ENCODE measurements around the gene STAU1.
"Not testable (repeated sequence)": the region's sequence is repeated elsewhere in the genome, so short reads cannot be mapped to it uniquely, and the experiment has no call there.

STAU1 gene

DNA sequence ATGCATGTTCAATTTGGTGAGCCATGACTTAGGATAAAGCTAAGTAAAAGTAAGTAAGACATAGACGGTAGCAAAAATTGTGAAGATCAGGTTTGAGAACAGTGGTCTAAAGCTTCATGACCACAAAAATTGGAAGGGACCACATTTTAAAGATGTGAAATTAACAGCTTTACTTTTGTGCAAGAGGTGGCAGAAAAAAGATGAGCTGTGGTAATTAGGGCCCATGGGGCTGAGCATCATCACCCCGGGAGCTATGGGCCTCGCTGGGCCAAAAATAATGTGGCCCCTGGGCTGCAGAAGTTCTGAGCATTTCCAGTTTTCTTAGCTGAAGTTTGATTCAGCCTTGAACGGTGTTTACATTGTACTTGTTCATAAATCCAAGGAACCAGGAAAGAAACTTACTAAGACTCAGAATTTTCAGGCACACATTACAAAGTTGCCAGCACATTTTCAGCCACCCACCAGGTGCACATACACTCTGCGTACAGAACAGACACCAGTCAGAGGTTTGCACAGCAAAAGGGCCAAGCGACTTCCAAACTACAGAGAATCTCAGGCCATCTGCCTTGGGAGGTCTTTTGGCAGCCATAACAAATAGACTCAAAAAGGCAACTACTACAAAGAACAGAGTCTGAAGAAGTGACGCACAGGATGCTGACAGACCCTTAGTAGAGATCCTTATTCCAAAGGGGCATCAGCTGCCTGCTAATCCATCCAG is 84.3 kb downstream of the STAU1 start:
- DNase-seq, result no peak
- H3K27ac ChIP-seq (ENCODE audit: insufficient read depth in 1 of 2, low read depth in 1 of 2, low read length in 2 of 2, poor library complexity in 1 of 2, severe bottlenecking in 2 of 2), result no peak overlapping the region
- no peaks in the 10 kb centered on the region for H3K9me3 ChIP-seq (ENCODE audit: control extremely low read depth in 1 of 5, control insufficient read depth in 4 of 5, insufficient read depth in 2 of 5, low read depth in 1 of 5, low read length in 4 of 5)
- no peaks in the 10 kb centered on the region for H3K27me3 ChIP-seq (replicated peaks in 2 of 5; ENCODE audit: control insufficient read depth in 4 of 5, insufficient read depth in 5 of 5, low read length in 4 of 5)
- H3K4me3 ChIP-seq (ENCODE audit: control insufficient read depth in 1 of 7, extremely low read depth in 1 of 7, insufficient read depth in 4 of 7, low read depth in 2 of 7, low read length in 6 of 7), result no peak overlapping the region
- 100% methylated on average over 7 of the region's 7 CpGs for WGBS (ENCODE audit: insufficient coverage)
- CTCF ChIA-PET, result no interaction called here
- peaks cover 5 to 55% (median 33%) of the 10 kb centered on the region in 4 experiments for H3K36me3 ChIP-seq (ENCODE audit: control insufficient read depth in 4 of 4, insufficient read depth in 4 of 4, low read length in 3 of 4)
- POLR2A ChIA-PET, result no interaction called here
- H3K4me1 ChIP-seq (ENCODE audit: control extremely low read depth in 1 of 4, control insufficient read depth in 4 of 4, insufficient read depth in 4 of 4, low read length in 3 of 4), result peaks cover 0 to 6% (median 0%) of the 10 kb centered on the region in 4 experiments

GRCh38 chr20:49103019-49103418 is 85.1 kb downstream of the STAU1 start:
- Histone ChIP-seq H3K36me3 (ENCODE audit: control insufficient read depth in 4 of 4, insufficient read depth in 4 of 4, low read length in 3 of 4) (peaks cover 10 to 63% (median 36%) of the 10 kb centered on the region in 4 experiments), H3K4me3 (ENCODE audit: control insufficient read depth in 1 of 7, extremely low read depth in 1 of 7, insufficient read depth in 4 of 7, low read depth in 2 of 7, low read length in 6 of 7) (no peak overlapping the region), H3K9me3 (ENCODE audit: control extremely low read depth in 1 of 5, control insufficient read depth in 4 of 5, insufficient read depth in 2 of 5, low read depth in 1 of 5, low read length in 4 of 5) (no peaks in the 10 kb centered on the region), H3K27ac (ENCODE audit: insufficient read depth in 1 of 2, low read depth in 1 of 2, low read length in 2 of 2, poor library complexity in 1 of 2, severe bottlenecking in 2 of 2) (no peak overlapping the region), H3K4me1 (ENCODE audit: control extremely low read depth in 1 of 4, control insufficient read depth in 4 of 4, insufficient read depth in 4 of 4, low read length in 3 of 4) (peaks cover 0 to 6% (median 0%) of the 10 kb centered on the region in 4 experiments), H3K27me3 (replicated peaks in 2 of 5; ENCODE audit: control insufficient read depth in 4 of 5, insufficient read depth in 5 of 5, low read length in 4 of 5) (no peaks in the 10 kb centered on the region)
- CTCF ChIA-PET, result no interaction called here
- POLR2A ChIA-PET, result no interaction called here
- 96% methylated on average over 4 of the region's 4 CpGs for WGBS (ENCODE audit: insufficient coverage)
- no peak for DNase-seq

GRCh38 chr20:49100972-49101371 is 87.2 kb downstream of the STAU1 start:
- CTCF ChIA-PET, result no interaction called here
- POLR2A ChIA-PET, result no interaction called here
- peak; percentile 17 to 64 (median 57) for DNase-seq
- H3K9me3 ChIP-seq (ENCODE audit: control extremely low read depth in 1 of 5, control insufficient read depth in 4 of 5, insufficient read depth in 2 of 5, low read depth in 1 of 5, low read length in 4 of 5), result no peaks in the 10 kb centered on the region
- H3K4me3 ChIP-seq (ENCODE audit: control insufficient read depth in 1 of 7, extremely low read depth in 1 of 7, insufficient read depth in 4 of 7, low read depth in 2 of 7, low read length in 6 of 7), result peak overlapping the region in 4 of 7 experiments; percentile 2 to 68 (median 34)
- H3K4me1 ChIP-seq (ENCODE audit: control extremely low read depth in 1 of 4, control insufficient read depth in 4 of 4, insufficient read depth in 4 of 4, low read length in 3 of 4), result peaks cover 0 to 6% (median 0%) of the 10 kb centered on the region in 4 experiments
- H3K36me3 ChIP-seq (ENCODE audit: control insufficient read depth in 4 of 4, insufficient read depth in 4 of 4, low read length in 3 of 4), result peaks cover 17 to 77% (median 46%) of the 10 kb centered on the region in 4 experiments
- H3K27me3 ChIP-seq (replicated peaks in 2 of 5; ENCODE audit: control insufficient read depth in 4 of 5, insufficient read depth in 5 of 5, low read length in 4 of 5), result no peaks in the 10 kb centered on the region
- peak overlapping the region; percentile 19 to 56 for H3K27ac ChIP-seq (ENCODE audit: insufficient read depth in 1 of 2, low read depth in 1 of 2, low read length in 2 of 2, poor library complexity in 1 of 2, severe bottlenecking in 2 of 2)
- WGBS (ENCODE audit: insufficient coverage), result 100% methylated on average over 1 of the region's 4 CpGs

- POLR2A ChIA-PET; H3K4me3 ChIP-seq (ENCODE audit: control insufficient read depth in 1 of 7, extremely low read depth in 1 of 7, insufficient read depth in 4 of 7, low read depth in 2 of 7, low read length in 6 of 7); H3K4me1 ChIP-seq (ENCODE audit: control extremely low read depth in 1 of 4, control insufficient read depth in 4 of 4, insufficient read depth in 4 of 4, low read length in 3 of 4); CTCF ChIA-PET; H3K9me3 ChIP-seq (ENCODE audit: control extremely low read depth in 1 of 5, control insufficient read depth in 4 of 5, insufficient read depth in 2 of 5, low read depth in 1 of 5, low read length in 4 of 5); DNase-seq; H3K27me3 ChIP-seq (replicated peaks in 2 of 5; ENCODE audit: control insufficient read depth in 4 of 5, insufficient read depth in 5 of 5, low read length in 4 of 5): not testable (repeated sequence)
- H3K27ac ChIP-seq (ENCODE audit: insufficient read depth in 1 of 2, low read depth in 1 of 2, low read length in 2 of 2, poor library complexity in 1 of 2, severe bottlenecking in 2 of 2), result peak overlapping the region in 1 of 2 experiments; percentile 56
- peaks cover 22 to 81% (median 51%) of the 10 kb centered on the region in 4 experiments for H3K36me3 ChIP-seq (ENCODE audit: control insufficient read depth in 4 of 4, insufficient read depth in 4 of 4, low read length in 3 of 4)
- 100% methylated on average over 2 of the region's 5 CpGs for WGBS (ENCODE audit: insufficient coverage)
Measured at GRCh38 chr20:49100292-49100691, 87.8 kb downstream of the STAU1 start.

DNA sequence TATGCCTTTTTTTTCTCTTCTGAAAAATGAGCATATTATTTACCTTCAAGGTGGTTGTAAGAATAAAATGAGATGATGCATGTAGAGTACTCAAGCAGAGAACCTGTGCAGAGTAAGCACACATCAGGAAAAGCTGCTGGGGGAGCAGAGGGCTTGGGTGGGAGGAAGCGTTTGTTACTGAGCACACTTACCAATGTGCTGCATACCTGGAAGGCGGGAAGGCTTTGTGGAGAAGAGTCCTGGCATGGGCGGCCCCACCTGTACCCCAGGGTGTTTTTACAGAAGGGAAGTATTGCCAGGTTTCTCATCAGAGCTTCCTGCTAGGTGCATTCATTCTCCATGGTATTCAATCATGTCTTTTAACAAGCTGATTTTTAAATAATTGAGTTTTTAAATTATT is 89.1 kb downstream of the STAU1 start:
- H3K36me3 ChIP-seq (ENCODE audit: control insufficient read depth in 4 of 4, insufficient read depth in 4 of 4, low read length in 3 of 4), result peaks cover 25 to 85% (median 55%) of the 10 kb centered on the region in 4 experiments
- ChIA-PET POLR2A (no interaction called here), CTCF (interaction anchor here (0.7 to 2.0 kb wide), 5 partner anchors 13 to 75 kb away, joined by 3 to 4 read pairs (median 3); no protein-coding TSS in a partner anchor)
- no CpG with 5 or more reads among the region's 3 CpGs for WGBS (ENCODE audit: insufficient coverage)
- DNase-seq, result no peak
- H3K4me3 ChIP-seq (ENCODE audit: control insufficient read depth in 1 of 7, extremely low read depth in 1 of 7, insufficient read depth in 4 of 7, low read depth in 2 of 7, low read length in 6 of 7), result no peak overlapping the region
- no peaks in the 10 kb centered on the region for H3K27me3 ChIP-seq (replicated peaks in 2 of 5; ENCODE audit: control insufficient read depth in 4 of 5, insufficient read depth in 5 of 5, low read length in 4 of 5)
- no peaks in the 10 kb centered on the region for H3K9me3 ChIP-seq (ENCODE audit: control extremely low read depth in 1 of 5, control insufficient read depth in 4 of 5, insufficient read depth in 2 of 5, low read depth in 1 of 5, low read length in 4 of 5)
- peaks cover 0 to 6% (median 0%) of the 10 kb centered on the region in 4 experiments for H3K4me1 ChIP-seq (ENCODE audit: control extremely low read depth in 1 of 4, control insufficient read depth in 4 of 4, insufficient read depth in 4 of 4, low read length in 3 of 4)
- H3K27ac ChIP-seq (ENCODE audit: insufficient read depth in 1 of 2, low read depth in 1 of 2, low read length in 2 of 2, poor library complexity in 1 of 2, severe bottlenecking in 2 of 2), result no peak overlapping the region

- Histone ChIP-seq H3K4me3 (ENCODE audit: control insufficient read depth in 1 of 7, extremely low read depth in 1 of 7, insufficient read depth in 4 of 7, low read depth in 2 of 7, low read length in 6 of 7) (no peak overlapping the region), H3K27me3 (replicated peaks in 2 of 5; ENCODE audit: control insufficient read depth in 4 of 5, insufficient read depth in 5 of 5, low read length in 4 of 5) (no peaks in the 10 kb centered on the region), H3K36me3 (ENCODE audit: control insufficient read depth in 4 of 4, insufficient read depth in 4 of 4, low read length in 3 of 4) (peaks cover 25 to 83% (median 51%) of the 10 kb centered on the region in 4 experiments), H3K27ac (ENCODE audit: insufficient read depth in 1 of 2, low read depth in 1 of 2, low read length in 2 of 2, poor library complexity in 1 of 2, severe bottlenecking in 2 of 2) (no peak overlapping the region), H3K4me1 (ENCODE audit: control extremely low read depth in 1 of 4, control insufficient read depth in 4 of 4, insufficient read depth in 4 of 4, low read length in 3 of 4) (peaks cover 0 to 6% (median 0%) of the 10 kb centered on the region in 4 experiments), H3K9me3 (ENCODE audit: control extremely low read depth in 1 of 5, control insufficient read depth in 4 of 5, insufficient read depth in 2 of 5, low read depth in 1 of 5, low read length in 4 of 5) (no peaks in the 10 kb centered on the region)
- DNase-seq, result no peak
- 100% methylated on average over 2 of the region's 4 CpGs for WGBS (ENCODE audit: insufficient coverage)
- ChIA-PET CTCF (interaction anchor here (1.0 to 2.0 kb wide), 3 partner anchors 12 to 74 kb away, joined by 3 to 4 read pairs (median 3); no protein-coding TSS in a partner anchor), POLR2A (no interaction called here)
Measured at GRCh38 chr20:49098136-49098535, 90.0 kb downstream of the STAU1 start.

DNA sequence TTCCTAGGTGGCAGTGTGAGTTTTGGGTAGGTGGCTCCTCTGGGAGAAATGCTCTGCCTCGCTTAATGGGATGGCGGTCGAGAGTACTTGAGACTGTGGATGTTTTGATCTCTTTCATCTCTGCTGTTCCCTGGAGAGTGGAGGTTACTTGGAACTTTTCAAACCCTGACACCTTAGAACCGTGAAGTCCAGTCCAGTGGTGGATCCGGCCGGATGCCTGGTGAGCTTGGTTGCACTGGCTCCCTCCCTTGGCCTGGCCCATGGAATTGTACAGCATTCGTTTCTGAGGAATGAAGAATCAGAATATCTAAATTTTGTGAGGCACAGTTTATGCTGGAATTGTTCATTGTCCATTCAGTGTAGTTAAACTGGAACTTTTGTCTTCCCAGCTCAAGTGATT is 91.0 kb downstream of the STAU1 start:
- Histone ChIP-seq H3K9me3 (ENCODE audit: control extremely low read depth in 1 of 5, control insufficient read depth in 4 of 5, insufficient read depth in 2 of 5, low read depth in 1 of 5, low read length in 4 of 5) (no peaks in the 10 kb centered on the region), H3K4me1 (ENCODE audit: control extremely low read depth in 1 of 4, control insufficient read depth in 4 of 4, insufficient read depth in 4 of 4, low read length in 3 of 4) (peaks cover 0 to 6% (median 0%) of the 10 kb centered on the region in 4 experiments), H3K27ac (ENCODE audit: insufficient read depth in 1 of 2, low read depth in 1 of 2, low read length in 2 of 2, poor library complexity in 1 of 2, severe bottlenecking in 2 of 2) (no peak overlapping the region), H3K36me3 (ENCODE audit: control insufficient read depth in 4 of 4, insufficient read depth in 4 of 4, low read length in 3 of 4) (peaks cover 27 to 80% (median 47%) of the 10 kb centered on the region in 4 experiments), H3K4me3 (ENCODE audit: control insufficient read depth in 1 of 7, extremely low read depth in 1 of 7, insufficient read depth in 4 of 7, low read depth in 2 of 7, low read length in 6 of 7) (no peak overlapping the region), H3K27me3 (replicated peaks in 2 of 5; ENCODE audit: control insufficient read depth in 4 of 5, insufficient read depth in 5 of 5, low read length in 4 of 5) (no peaks in the 10 kb centered on the region)
- WGBS (ENCODE audit: insufficient coverage), result 98% methylated on average over 6 of the region's 7 CpGs
- ChIA-PET CTCF (interaction anchor here (2.0 kb wide), 1 partner anchor 35 kb away, joined by 4 read pairs; no protein-coding TSS in a partner anchor), POLR2A (no interaction called here)
- DNase-seq, result no peak
